A673 (cell line): ENCODE measurements around the gene PRR14. TPM values are rescaled to one million over a fixed set of nuclear protein-coding genes. Genes with fewer than 3 reads are reported as not detected.

Experiments
- BruUV-seq: library from RNA; stranded (reverse); fragments of 400-500 nt; replicated peaks from 2 replicates; lab custom pipeline; 2021; lab: Mats Ljungman, UMichigan
- CTCF ChIA-PET: fragments of 300-600 bp; sonication (Branson Sonifier 250); formaldehyde crosslinking; loops from one replicate; lab custom pipeline; 2022; ENCODE audit warnings: antibody characterized with exemption; lab: Charles Lee
- POLR2A ChIA-PET: fragments of 300-600 bp; sonication (Branson Sonifier 250); formaldehyde crosslinking; loops from one replicate; lab custom pipeline; 2022; ENCODE audit warnings: antibody characterized with exemption; ENCODE audit not compliant: low non-redundant PET; lab: Charles Lee
- DNase-seq: peaks from one replicate; pipeline ENCODE4 v3.0.0-alpha.2; 2015; ENCODE audit warnings: low spot score
- H3K27ac ChIP-seq: fragments of 200-600 bp; sonication (generic); 2 replicates; pipeline ENCODE4 v1.5.1; 2016; ENCODE audit warnings: mixed run types, low read depth, mild to moderate bottlenecking, mixed read lengths, antibody characterized with exemption, low read length; ENCODE audit not compliant: poor library complexity, severe bottlenecking
- H3K27me3 ChIP-seq: fragments of 200-600 bp; sonication (generic); replicated peaks from 2 replicates; pipeline ENCODE4 v1.6.1; 2017; ENCODE audit warnings: mixed run types, low read depth, mild to moderate bottlenecking, mixed read lengths, antibody characterized with exemption, low read length; ENCODE audit not compliant: insufficient read depth, poor library complexity
- H3K36me3 ChIP-seq: fragments of 200-600 bp; sonication (generic); 2 replicates; pipeline ENCODE4 v1.6.1; 2016; ENCODE audit warnings: mixed run types, mild to moderate bottlenecking, mixed read lengths, antibody characterized with exemption, low read length; ENCODE audit not compliant: insufficient read depth, poor library complexity, severe bottlenecking
- H3K4me1 ChIP-seq: fragments of 200-600 bp; sonication (generic); 2 replicates; pipeline ENCODE4 v1.6.1; 2017; ENCODE audit warnings: mixed run types, mild to moderate bottlenecking, mixed read lengths, antibody characterized with exemption, low read length; ENCODE audit not compliant: insufficient read depth, poor library complexity, severe bottlenecking
- H3K4me3 ChIP-seq: fragments of 200-600 bp; sonication (generic); 2 replicates; pipeline ENCODE4 v1.5.1; 2016; ENCODE audit warnings: low read depth, mixed run types, mild to moderate bottlenecking, mixed read lengths, low read length; ENCODE audit not compliant: poor library complexity, severe bottlenecking
- H3K9me3 ChIP-seq: fragments of 200-600 bp; sonication (generic); 2 replicates; pipeline ENCODE4 v1.6.1; 2016; ENCODE audit warnings: mixed run types, low read depth, mild to moderate bottlenecking, mixed read lengths, antibody characterized with exemption, low read length; ENCODE audit not compliant: poor library complexity, severe bottlenecking
- CTCF ChIP-seq: fragments of 300-800, 200-600 bp; sonication (generic); conservative IDR thresholded peaks from 2 replicates; pipeline ENCODE4 v1.5.1; 2017; ENCODE audit warnings: low read depth, mild to moderate bottlenecking, antibody characterized with exemption, low read length, moderate library complexity, mixed read lengths
- EZH2 ChIP-seq: fragments of 200-600 bp; sonication (generic); IDR thresholded peaks from 2 replicates; pipeline ENCODE4 v1.6.1; 2017; ENCODE audit warnings: borderline replicate concordance, low read depth, mild to moderate bottlenecking, mixed read lengths, antibody characterized with exemption, low read length; ENCODE audit not compliant: poor library complexity, severe bottlenecking
- intact Hi-C: fragments of 100-400 bp; cut with micrococcal nuclease; formaldehyde crosslinking; loops from one replicate; pipeline ENCODE4 v1.10.0; 2022; ENCODE audit not compliant: unreplicated experiment
- total RNA-seq: library from RNA; stranded (reverse); gene quantifications from 2 replicates; pipeline ENCODE4 v1.2.3, GENCODE V29; 2021

The PRR14 gene
- total RNA-seq, 1 experiment from 2014 or later, result 35.7 TPM

GRCh38 chr16:30606004-30606403 is 44.8 kb upstream of the PRR14 start:
- Histone ChIP-seq H3K36me3 (peaks cover 49% of the 10 kb centered on the region), H3K9me3 (no peaks in the 10 kb centered on the region), H3K27ac (no peak overlapping the region), H3K4me3 (no peak overlapping the region), H3K27me3 (no peaks in the 10 kb centered on the region), H3K4me1 (peaks cover 4% of the 10 kb centered on the region)
- no TSS peak for BruUV-seq
- ChIA-PET POLR2A (no interaction called here), CTCF (no interaction called here)
- no peak for TF ChIP-seq EZH2
- no peak for TF ChIP-seq CTCF
- no peak for DNase-seq
- intact Hi-C loops, result no loop called here

DNA sequence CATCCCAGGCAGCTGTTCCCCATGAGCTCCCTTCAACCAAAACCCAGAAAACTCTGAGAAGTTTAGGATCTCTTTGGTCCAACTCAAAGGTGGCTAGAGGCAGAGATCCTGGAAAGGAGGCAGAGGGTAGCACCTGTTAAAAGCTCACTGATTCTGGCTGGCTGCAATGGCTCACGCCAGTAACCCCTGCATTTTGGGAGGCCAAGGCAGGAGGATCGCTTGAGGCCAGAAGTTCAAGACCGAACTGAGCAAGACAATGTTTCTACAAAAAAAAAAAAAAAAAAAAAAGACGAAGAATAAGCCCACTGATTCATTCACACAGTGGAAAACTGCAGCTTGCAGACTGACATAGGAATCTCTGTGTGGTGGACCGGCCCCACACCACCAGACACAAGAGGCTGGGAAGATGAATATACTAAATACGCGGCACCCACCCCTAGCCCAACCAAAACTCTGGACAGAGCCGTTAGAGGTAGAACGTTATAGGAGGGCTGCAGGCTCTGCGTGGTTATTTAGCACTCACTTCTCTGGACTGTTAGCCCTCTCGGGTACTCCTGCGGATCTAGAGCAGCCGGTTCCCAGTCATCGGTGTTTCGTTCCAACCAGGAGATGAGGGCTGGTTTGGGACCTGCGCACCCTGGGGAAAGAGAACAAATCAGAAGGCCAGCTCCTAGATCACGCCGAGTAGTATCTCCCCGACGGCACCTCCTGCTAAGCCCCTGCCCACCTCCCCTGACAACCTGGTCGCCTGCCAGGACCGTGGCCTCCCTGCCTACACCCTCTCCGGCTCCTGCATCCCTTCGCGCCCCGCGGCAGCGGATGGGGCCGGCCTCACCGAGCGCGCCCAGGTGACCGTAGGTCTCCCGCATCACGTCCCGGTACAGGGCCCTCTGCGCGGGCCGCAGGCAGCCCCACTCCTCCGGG is 41.5 kb upstream of the PRR14 start:
- Histone ChIP-seq H3K27ac (peak overlapping the region; percentile 97), H3K36me3 (peaks cover 36% of the 10 kb centered on the region), H3K4me3 (peak overlapping the region; percentile 86), H3K9me3 (no peaks in the 10 kb centered on the region), H3K27me3 (no peaks in the 10 kb centered on the region), H3K4me1 (peaks cover 4% of the 10 kb centered on the region)
- BruUV-seq, result no TSS peak
- ChIA-PET POLR2A (interaction anchor here (0.6 kb wide), 1 partner anchor 299 kb away, joined by 7 read pairs; no protein-coding TSS in a partner anchor), CTCF (interaction anchor here (0.7 to 1.5 kb wide), 3 partner anchors 11 to 208 kb away, joined by 3 to 7 read pairs (median 5); no protein-coding TSS in a partner anchor)
- DNase-seq, result peak; percentile 45
- intact Hi-C loops, result no loop called here
- TF ChIP-seq EZH2 (no peak), CTCF (no peak)

DNA sequence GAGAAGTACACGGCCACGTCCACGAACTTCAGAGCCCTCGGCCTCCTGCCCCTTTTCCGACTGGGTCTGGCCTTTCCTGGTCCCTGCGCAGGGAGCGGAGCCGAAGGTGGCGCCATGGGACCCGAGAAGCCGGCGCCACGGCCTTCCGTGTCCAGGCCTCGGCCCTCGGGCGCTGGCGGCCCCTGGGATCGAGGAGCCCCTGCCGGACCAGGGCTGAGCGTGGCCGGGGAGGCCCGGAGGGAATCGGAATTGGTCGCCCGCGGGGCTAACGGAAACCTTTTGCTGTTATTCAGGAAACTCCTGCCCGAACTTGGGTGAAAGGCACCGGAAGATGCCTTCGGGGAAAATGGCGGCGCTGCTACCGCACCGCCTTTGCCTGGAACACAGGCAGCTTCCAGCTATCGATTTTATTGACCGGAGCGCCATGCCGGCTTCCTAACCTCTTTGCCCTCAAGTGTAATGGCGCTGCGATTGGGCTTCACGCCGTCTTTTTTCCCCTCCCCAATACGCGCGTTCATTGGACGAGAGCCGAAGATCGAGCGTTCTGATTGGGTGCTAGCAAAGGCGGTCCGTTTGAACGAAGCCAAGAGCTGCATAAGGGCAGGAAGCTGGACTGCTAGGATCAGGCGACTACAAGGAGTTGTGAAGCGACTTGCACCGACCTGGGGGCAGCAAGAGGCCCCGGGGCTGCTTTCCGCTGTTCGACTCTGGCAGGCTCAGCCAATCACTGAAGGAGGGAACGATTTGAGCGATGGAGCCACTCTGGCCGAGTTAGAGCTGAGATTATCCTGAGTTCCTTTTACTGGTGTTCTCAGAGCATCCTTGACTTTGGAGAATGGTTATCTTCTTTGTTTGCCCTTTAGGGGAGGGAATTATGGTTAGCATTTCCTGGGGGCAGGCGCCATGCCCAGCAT is 40.6 kb upstream of the PRR14 start, which contains the start of gene ZNF689:
Gene ZNF689 (minus strand): TSS at position 464 of the 914 bp plus-strand sequence. CDS start 348 bp downstream, at position 116.
- Histone ChIP-seq H3K4me3 (peak within 1 kb of the TSS; percentile 86), H3K36me3 (peaks cover 27% of the 10 kb centered on the region), H3K27me3 (no peaks in the 10 kb centered on the region), H3K27ac (peak within 1 kb of the TSS; percentile 97), H3K9me3 (no peaks in the 10 kb centered on the region), H3K4me1 (peaks cover 4% of the 10 kb centered on the region)
- BruUV-seq, result TSS peak; percentile 73
- TF ChIP-seq CTCF (no peak), EZH2 (no peak)
- intact Hi-C loops, result no loop called here
- peak; percentile 98 for DNase-seq
- CTCF ChIA-PET, result interaction anchor here (0.7 to 1.5 kb wide), 3 partner anchors 12 to 180 kb away, joined by 3 to 6 read pairs (median 5); partner anchors contain the start of gene DCTPP1
- POLR2A ChIA-PET, result interaction anchor here (0.6 to 0.9 kb wide), 2 partner anchors 9 to 298 kb away, joined by 3 to 7 read pairs; no protein-coding TSS in a partner anchor
